ENCODE measurements around the gene PMM2. TPM values are rescaled to one million over a fixed set of nuclear protein-coding genes. Genes with fewer than 3 reads are reported as not detected.

Gene PMM2
- total RNA-seq, 2 donors from 2014 or later = 22.9 to 59.3 TPM

- no peak for TF ChIP-seq CTCF (IDR thresholded peaks at IDR 0.05)
- Histone ChIP-seq H3K27me3 (replicated peaks; ENCODE audit: insufficient read depth) (no peaks in the 10 kb centered on the region), H3K36me3 (no peaks in the 10 kb centered on the region), H3K4me1 (ENCODE audit: control insufficient read depth in 1 of 2, low read depth in 2 of 2) (no peaks in the 10 kb centered on the region), H3K9me3 (no peaks in the 10 kb centered on the region), H3K4me3 (no peak overlapping the region), H3K27ac (no peak overlapping the region)
- no peak for DNase-seq (ENCODE audit: low spot score)
- ATAC-seq (ENCODE audit: insufficient number of reproducible peaks, low FRiP score, low read depth) = no peak
These were observed 40.9 kb upstream of the PMM2 start for GRCh38 chr16:8756755-8757154.

GRCh38 chr16:8758022-8758421, 39.6 kb upstream of the PMM2 start:
- no peaks in the 10 kb centered on the region for H3K9me3 ChIP-seq
- DNase-seq (ENCODE audit: low spot score) (no peak), ATAC-seq (ENCODE audit: insufficient number of reproducible peaks, low FRiP score, low read depth) (no peak)
- H3K4me3 ChIP-seq = no peak overlapping the region
- TF ChIP-seq CTCF (IDR thresholded peaks at IDR 0.05) = no peak
- H3K27ac ChIP-seq = no peak overlapping the region
- H3K4me1 ChIP-seq (ENCODE audit: control insufficient read depth in 1 of 2, low read depth in 2 of 2) = no peaks in the 10 kb centered on the region
- no peaks in the 10 kb centered on the region for H3K27me3 ChIP-seq (replicated peaks; ENCODE audit: insufficient read depth)
- no peaks in the 10 kb centered on the region for H3K36me3 ChIP-seq

DNA sequence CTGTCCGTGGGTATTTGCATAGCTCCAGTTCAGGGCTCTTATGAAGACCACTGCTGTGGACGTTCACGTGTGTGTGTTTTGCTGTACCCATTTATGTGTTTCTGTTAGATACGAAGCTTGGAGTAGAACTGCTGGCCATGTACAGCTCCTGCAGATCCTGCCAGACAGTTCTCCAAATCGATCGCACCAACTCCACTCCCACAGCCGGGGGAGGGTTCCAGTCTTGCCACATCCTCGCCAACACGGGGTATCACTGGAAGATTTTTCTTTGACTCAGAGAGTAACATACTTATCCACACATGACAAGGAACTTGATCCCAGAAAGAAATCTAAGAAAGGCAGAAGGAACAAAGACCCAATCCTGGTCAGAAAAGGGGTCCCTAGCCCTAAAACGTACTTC, 37.6 kb upstream of the PMM2 start:
- Histone ChIP-seq H3K27ac (no peak overlapping the region), H3K36me3 (peaks cover 4% of the 10 kb centered on the region), H3K27me3 (replicated peaks; ENCODE audit: insufficient read depth) (no peaks in the 10 kb centered on the region), H3K9me3 (no peaks in the 10 kb centered on the region), H3K4me3 (no peak overlapping the region), H3K4me1 (ENCODE audit: control insufficient read depth in 1 of 2, low read depth in 2 of 2) (no peaks in the 10 kb centered on the region)
- no peak for ATAC-seq (ENCODE audit: insufficient number of reproducible peaks, low FRiP score, low read depth)
- no peak for TF ChIP-seq CTCF (IDR thresholded peaks at IDR 0.05)
- DNase-seq (ENCODE audit: low spot score) = no peak

DNA sequence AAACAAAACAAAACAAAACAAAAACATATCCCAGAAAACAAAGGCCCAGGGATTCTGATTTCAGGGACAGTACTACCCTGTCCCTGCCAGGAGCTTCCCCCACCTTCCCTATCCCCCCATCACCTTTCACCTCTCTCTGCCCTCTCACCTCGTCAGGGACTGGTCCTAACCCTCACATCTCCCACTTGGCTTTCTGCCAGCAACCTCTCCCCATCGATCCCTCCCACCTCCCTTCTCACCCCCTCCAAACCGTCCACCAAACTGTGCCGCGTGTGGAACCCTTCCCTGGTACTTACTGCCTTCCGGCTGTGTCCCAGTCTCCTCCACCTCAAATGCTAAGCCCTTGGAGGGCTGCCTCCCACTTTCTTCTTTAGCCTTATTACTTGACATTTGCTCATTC, 36.6 kb upstream of the PMM2 start:
- no peak for TF ChIP-seq CTCF (IDR thresholded peaks at IDR 0.05)
- DNase-seq (ENCODE audit: low spot score) (no peak), ATAC-seq (ENCODE audit: insufficient number of reproducible peaks, low FRiP score, low read depth) (no peak)
- Histone ChIP-seq H3K27ac (no peak overlapping the region), H3K9me3 (no peaks in the 10 kb centered on the region), H3K36me3 (peaks cover 7% of the 10 kb centered on the region), H3K27me3 (replicated peaks; ENCODE audit: insufficient read depth) (no peaks in the 10 kb centered on the region), H3K4me3 (no peak overlapping the region), H3K4me1 (ENCODE audit: control insufficient read depth in 1 of 2, low read depth in 2 of 2) (no peaks in the 10 kb centered on the region)

GRCh38 chr16:8762254-8762653, 35.4 kb upstream of the PMM2 start:
- no peak for TF ChIP-seq CTCF (IDR thresholded peaks at IDR 0.05)

More at GRCh38 chr16:8762254-8762653, 35.4 kb upstream of the PMM2 start:
- DNase-seq (ENCODE audit: low spot score) = no peak
- ATAC-seq (ENCODE audit: insufficient number of reproducible peaks, low FRiP score, low read depth) = no peak
- Histone ChIP-seq H3K4me3 (no peak overlapping the region), H3K27me3 (replicated peaks; ENCODE audit: insufficient read depth) (no peaks in the 10 kb centered on the region), H3K27ac (no peak overlapping the region), H3K9me3 (no peaks in the 10 kb centered on the region), H3K36me3 (peaks cover 7% of the 10 kb centered on the region), H3K4me1 (ENCODE audit: control insufficient read depth in 1 of 2, low read depth in 2 of 2) (no peaks in the 10 kb centered on the region)

Data from thoracic aorta (tissue), 2 donors.